ENCODE results near the gene HLCS. TPM values are rescaled to one million over a fixed set of nuclear protein-coding genes. Genes with fewer than 3 reads are reported as not detected.

The HLCS gene
- total RNA-seq, 1 experiment from 2014 or later: 55.9 TPM

DNA sequence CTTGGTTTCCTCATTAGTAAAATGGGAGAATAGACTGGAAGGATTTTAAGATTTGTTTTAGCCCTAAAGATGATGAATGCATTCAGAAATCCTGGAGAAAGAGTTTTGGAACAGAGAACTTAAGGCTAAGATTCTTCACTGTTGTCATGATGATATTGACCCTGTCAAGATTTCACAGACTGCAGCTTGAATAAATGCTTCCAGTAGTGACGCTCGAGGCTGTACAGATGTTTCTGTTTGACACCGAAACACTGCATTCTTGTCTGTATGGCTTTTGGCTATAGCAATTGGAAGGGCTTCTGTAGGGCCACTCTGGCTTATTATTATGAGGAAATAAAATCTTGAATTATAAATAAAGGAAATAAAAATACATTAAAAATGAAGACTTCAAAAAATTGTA lies 241.8 kb downstream of the HLCS start:
- no peak overlapping the region for H3K27ac ChIP-seq (ENCODE audit: low read length)
- no peaks in the 10 kb centered on the region for H4K20me1 ChIP-seq (ENCODE audit: insufficient read depth, low read depth, low read length)
- H3K36me3 ChIP-seq (ENCODE audit: insufficient read depth, low read length): no peaks in the 10 kb centered on the region
- H2AFZ ChIP-seq (ENCODE audit: low read length): no peak overlapping the region
- H3K27me3 ChIP-seq (ENCODE audit: low read length): no peaks in the 10 kb centered on the region
- H3K4me2 ChIP-seq (ENCODE audit: low read depth, low read length, poor library complexity, severe bottlenecking): no peak overlapping the region
- no peak overlapping the region for H3K4me3 ChIP-seq (ENCODE audit: low read length)
- DNase-seq: no peak
- no peak overlapping the region for H3K9ac ChIP-seq (ENCODE audit: low read length)
- H3K79me2 ChIP-seq (ENCODE audit: low read length): no peaks in the 10 kb centered on the region
- no peaks in the 10 kb centered on the region for H3K9me2 ChIP-seq (replicated peaks; ENCODE audit: insufficient read depth, low read length)
- no peaks in the 10 kb centered on the region for H3K9me3 ChIP-seq (ENCODE audit: low read length)
- H3K4me1 ChIP-seq (ENCODE audit: low read length): no peaks in the 10 kb centered on the region

DNA sequence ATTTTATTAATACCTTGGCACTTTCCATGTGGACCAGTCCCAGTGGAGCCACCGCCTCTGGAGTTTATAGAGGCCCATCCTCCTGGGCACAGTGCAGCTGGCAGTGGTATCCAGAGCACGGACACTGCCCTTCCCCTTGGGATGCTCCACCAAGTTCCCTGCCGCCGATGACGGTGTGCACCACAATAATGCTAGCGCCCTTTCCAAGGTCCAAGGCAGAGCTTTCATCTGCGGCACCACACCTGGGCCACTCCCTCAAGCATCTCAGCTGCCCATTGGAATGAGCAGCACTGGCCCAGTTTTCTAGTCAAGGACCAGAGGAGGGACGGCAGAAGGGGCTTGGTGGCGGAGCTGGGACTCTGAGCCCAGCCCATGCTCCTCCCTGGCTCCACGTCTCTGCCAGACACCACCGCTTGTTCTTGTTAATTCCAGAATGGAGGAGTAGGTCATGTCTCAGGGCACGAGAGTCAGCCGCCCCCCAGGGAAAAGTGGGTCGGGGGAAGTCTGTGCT lies 243.0 kb downstream of the HLCS start:
- no peaks in the 10 kb centered on the region for H3K9me3 ChIP-seq (ENCODE audit: low read length)
- no peaks in the 10 kb centered on the region for H3K4me1 ChIP-seq (ENCODE audit: low read length)
- no peaks in the 10 kb centered on the region for H3K27me3 ChIP-seq (ENCODE audit: low read length)
- no peaks in the 10 kb centered on the region for H3K79me2 ChIP-seq (ENCODE audit: low read length)
- no peak for DNase-seq
- no peaks in the 10 kb centered on the region for H4K20me1 ChIP-seq (ENCODE audit: insufficient read depth, low read depth, low read length)
- no peak overlapping the region for H3K4me2 ChIP-seq (ENCODE audit: low read depth, low read length, poor library complexity, severe bottlenecking)
- H3K4me3 ChIP-seq (ENCODE audit: low read length): no peak overlapping the region
- no peaks in the 10 kb centered on the region for H3K36me3 ChIP-seq (ENCODE audit: insufficient read depth, low read length)
- H2AFZ ChIP-seq (ENCODE audit: low read length): no peak overlapping the region
- no peak overlapping the region for H3K27ac ChIP-seq (ENCODE audit: low read length)
- H3K9ac ChIP-seq (ENCODE audit: low read length): no peak overlapping the region
- H3K9me2 ChIP-seq (replicated peaks; ENCODE audit: insufficient read depth, low read length): no peaks in the 10 kb centered on the region

DNA sequence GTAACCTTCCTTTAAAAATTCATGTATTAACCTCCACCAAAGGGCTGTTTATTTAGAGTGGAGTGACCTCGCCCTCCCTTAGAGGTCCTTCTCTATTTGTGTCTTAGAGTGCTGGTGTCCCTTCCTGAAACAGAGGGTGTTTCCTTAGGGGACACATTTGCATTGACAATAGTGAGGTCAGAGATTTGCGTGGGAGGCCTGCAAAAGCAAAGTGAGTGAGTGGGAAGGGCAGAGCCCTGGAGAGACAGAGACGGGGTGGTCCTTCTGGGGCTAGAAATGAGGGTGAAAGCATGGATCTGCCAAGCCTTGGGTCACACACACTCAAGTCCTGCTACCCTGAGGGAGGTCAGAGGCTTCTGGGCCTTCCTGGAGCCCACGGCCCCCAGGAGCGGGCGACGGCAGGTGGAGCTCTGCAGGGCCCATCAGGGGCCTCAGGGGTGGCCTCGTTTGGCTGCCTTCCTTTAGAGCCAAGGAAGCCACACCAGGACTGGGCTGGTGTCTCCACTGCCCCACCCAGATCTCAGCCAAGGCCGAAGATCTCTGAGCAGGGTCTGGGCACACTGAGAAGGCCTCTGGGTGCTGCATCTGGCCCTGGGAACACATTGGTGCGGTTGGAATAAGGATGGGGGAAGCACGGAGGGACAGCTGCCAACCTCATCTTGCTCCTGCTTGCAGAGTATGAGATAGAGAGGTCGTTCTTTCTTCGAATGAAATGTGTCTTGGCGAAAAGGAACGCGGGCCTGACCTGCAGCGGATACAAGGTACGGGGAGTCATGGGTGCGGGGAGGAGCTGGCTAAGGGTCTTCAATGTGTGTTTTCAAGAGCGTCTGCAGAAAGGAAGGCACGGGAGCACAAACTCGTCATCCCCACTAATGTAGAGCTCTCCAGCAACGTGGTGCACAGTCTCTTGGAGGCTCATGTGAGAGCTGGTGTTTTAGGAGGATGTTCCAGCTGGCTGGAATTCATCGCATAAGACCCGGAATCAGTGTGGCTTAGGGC lies 243.8 kb downstream of the HLCS start:
- Histone ChIP-seq H3K9me3 (ENCODE audit: low read length) (no peaks in the 10 kb centered on the region), H3K4me3 (ENCODE audit: low read length) (no peak overlapping the region), H4K20me1 (ENCODE audit: insufficient read depth, low read depth, low read length) (no peaks in the 10 kb centered on the region), H3K9me2 (replicated peaks; ENCODE audit: insufficient read depth, low read length) (no peaks in the 10 kb centered on the region), H3K27ac (ENCODE audit: low read length) (no peak overlapping the region), H3K79me2 (ENCODE audit: low read length) (no peaks in the 10 kb centered on the region), H3K4me2 (ENCODE audit: low read depth, low read length, poor library complexity, severe bottlenecking) (no peak overlapping the region), H3K27me3 (ENCODE audit: low read length) (no peaks in the 10 kb centered on the region), H2AFZ (ENCODE audit: low read length) (no peak overlapping the region), H3K9ac (ENCODE audit: low read length) (no peak overlapping the region), H3K36me3 (ENCODE audit: insufficient read depth, low read length) (no peaks in the 10 kb centered on the region), H3K4me1 (ENCODE audit: low read length) (no peaks in the 10 kb centered on the region)
- no peak for DNase-seq

DNA sequence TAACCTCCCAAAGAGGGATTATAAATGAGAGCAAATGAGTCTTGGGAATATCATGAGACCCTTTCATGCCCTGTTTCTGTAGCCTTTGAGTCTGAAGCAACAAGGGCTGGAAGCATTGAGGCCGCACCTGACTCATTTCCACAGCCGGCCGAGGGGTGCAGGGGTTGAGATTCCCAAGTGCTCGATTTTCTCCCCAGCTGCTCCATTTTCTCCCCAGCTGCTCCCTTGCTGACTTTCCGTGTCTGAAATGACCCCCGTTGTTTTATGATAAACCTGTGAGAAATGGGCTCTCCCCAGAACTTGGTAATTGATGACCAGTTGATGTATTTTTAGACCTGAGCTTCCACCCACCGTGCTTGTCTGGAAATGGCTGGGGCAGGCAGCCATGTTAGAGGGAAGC lies 244.7 kb downstream of the HLCS start:
- H4K20me1 ChIP-seq (ENCODE audit: insufficient read depth, low read depth, low read length): no peaks in the 10 kb centered on the region
- H3K4me1 ChIP-seq (ENCODE audit: low read length): no peaks in the 10 kb centered on the region
- no peaks in the 10 kb centered on the region for H3K79me2 ChIP-seq (ENCODE audit: low read length)
- H3K27ac ChIP-seq (ENCODE audit: low read length): no peak overlapping the region
- H3K9me3 ChIP-seq (ENCODE audit: low read length): no peaks in the 10 kb centered on the region
- H3K36me3 ChIP-seq (ENCODE audit: insufficient read depth, low read length): no peaks in the 10 kb centered on the region
- no peak overlapping the region for H3K9ac ChIP-seq (ENCODE audit: low read length)
- H3K4me2 ChIP-seq (ENCODE audit: low read depth, low read length, poor library complexity, severe bottlenecking): no peak overlapping the region
- no peaks in the 10 kb centered on the region for H3K9me2 ChIP-seq (replicated peaks; ENCODE audit: insufficient read depth, low read length)
- H3K27me3 ChIP-seq (ENCODE audit: low read length): no peaks in the 10 kb centered on the region
- no peak overlapping the region for H2AFZ ChIP-seq (ENCODE audit: low read length)
- DNase-seq: no peak
- no peak overlapping the region for H3K4me3 ChIP-seq (ENCODE audit: low read length)

DNA sequence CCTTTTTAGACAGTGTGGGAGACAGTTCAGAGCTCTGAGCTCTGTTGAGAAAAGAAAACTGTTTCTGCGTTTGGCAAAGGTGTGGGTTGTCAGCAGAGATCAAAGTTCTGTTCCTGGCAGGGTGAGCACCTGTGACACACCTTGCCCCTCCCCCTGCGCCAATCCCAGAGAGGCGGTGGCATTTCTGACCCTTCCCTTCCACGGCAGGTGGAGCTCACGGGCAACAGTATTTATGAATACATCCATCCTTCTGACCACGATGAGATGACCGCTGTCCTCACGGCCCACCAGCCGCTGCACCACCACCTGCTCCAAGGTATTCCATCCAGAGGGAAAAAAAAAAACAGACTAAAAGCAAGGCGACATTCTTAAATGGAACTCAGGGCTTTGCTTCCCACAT lies 246.9 kb downstream of the HLCS start:
- H3K4me2 ChIP-seq (ENCODE audit: low read depth, low read length, poor library complexity, severe bottlenecking): no peak overlapping the region
- H3K4me3 ChIP-seq (ENCODE audit: low read length): no peak overlapping the region
- no peaks in the 10 kb centered on the region for H3K4me1 ChIP-seq (ENCODE audit: low read length)
- H3K27ac ChIP-seq (ENCODE audit: low read length): no peak overlapping the region
- H3K9me3 ChIP-seq (ENCODE audit: low read length): no peaks in the 10 kb centered on the region
- H2AFZ ChIP-seq (ENCODE audit: low read length): no peak overlapping the region
- H3K9me2 ChIP-seq (replicated peaks; ENCODE audit: insufficient read depth, low read length): no peaks in the 10 kb centered on the region
- H3K27me3 ChIP-seq (ENCODE audit: low read length): no peaks in the 10 kb centered on the region
- no peak overlapping the region for H3K9ac ChIP-seq (ENCODE audit: low read length)
- no peaks in the 10 kb centered on the region for H3K79me2 ChIP-seq (ENCODE audit: low read length)
- no peaks in the 10 kb centered on the region for H4K20me1 ChIP-seq (ENCODE audit: insufficient read depth, low read depth, low read length)
- no peak for DNase-seq
- no peaks in the 10 kb centered on the region for H3K36me3 ChIP-seq (ENCODE audit: insufficient read depth, low read length)

DNA sequence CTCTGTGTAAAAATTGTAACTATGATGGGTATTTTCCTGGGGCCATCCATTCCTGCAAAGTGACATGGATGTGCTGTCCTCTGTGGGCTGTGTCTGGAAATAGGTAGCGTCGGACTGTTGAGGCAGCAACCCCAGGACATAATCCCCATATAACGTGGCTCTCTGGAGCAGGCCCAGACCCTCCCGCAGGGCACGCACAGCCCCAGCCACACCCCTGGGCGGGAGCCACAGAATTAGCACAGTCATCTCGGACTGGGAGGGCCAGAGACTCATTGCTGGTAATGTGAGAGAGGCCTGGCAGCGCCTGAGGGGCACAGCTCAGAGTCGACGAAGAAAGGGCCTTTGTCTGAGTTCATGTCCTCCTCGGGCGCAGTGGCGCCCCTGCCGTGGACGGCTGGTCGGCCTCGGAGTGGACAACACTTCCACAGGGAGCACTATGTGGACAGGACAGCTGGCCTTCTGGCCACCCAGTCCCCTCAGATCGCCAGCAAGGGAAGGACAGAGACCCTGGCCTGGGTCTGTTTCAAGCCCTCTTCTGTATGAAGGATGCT lies 247.4 kb downstream of the HLCS start:
- H3K9me3 ChIP-seq (ENCODE audit: low read length): no peaks in the 10 kb centered on the region
- H2AFZ ChIP-seq (ENCODE audit: low read length): no peak overlapping the region
- H3K9me2 ChIP-seq (replicated peaks; ENCODE audit: insufficient read depth, low read length): no peaks in the 10 kb centered on the region
- no peak overlapping the region for H3K4me3 ChIP-seq (ENCODE audit: low read length)
- H3K36me3 ChIP-seq (ENCODE audit: insufficient read depth, low read length): no peaks in the 10 kb centered on the region
- H3K79me2 ChIP-seq (ENCODE audit: low read length): no peaks in the 10 kb centered on the region
- no peaks in the 10 kb centered on the region for H3K4me1 ChIP-seq (ENCODE audit: low read length)
- no peaks in the 10 kb centered on the region for H3K27me3 ChIP-seq (ENCODE audit: low read length)
- H3K27ac ChIP-seq (ENCODE audit: low read length): no peak overlapping the region
- DNase-seq: no peak
- no peaks in the 10 kb centered on the region for H4K20me1 ChIP-seq (ENCODE audit: insufficient read depth, low read depth, low read length)
- H3K9ac ChIP-seq (ENCODE audit: low read length): no peak overlapping the region
- H3K4me2 ChIP-seq (ENCODE audit: low read depth, low read length, poor library complexity, severe bottlenecking): no peak overlapping the region

DNA sequence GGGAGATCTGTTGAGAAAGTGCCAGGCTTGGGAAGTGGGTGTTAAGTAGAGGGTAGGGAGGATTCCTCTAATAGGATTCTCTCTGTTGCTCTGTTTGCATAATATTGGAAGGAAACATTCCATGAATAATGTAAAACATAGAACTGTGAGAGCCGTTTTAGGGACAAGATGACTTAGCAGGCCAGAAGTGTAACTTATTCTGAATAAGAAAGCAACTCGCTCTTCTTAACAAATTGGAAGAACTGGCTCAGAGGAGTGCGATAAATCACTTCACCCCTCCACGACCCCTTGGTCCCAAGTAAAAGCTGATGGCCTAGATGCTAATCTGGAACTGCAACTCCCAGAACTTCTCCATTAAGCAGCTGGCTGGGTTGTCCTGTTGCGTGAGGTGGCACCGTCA lies 248.5 kb downstream of the HLCS start:
- no peak overlapping the region for H3K4me3 ChIP-seq (ENCODE audit: low read length)
- H3K36me3 ChIP-seq (ENCODE audit: insufficient read depth, low read length): no peaks in the 10 kb centered on the region
- no peaks in the 10 kb centered on the region for H3K79me2 ChIP-seq (ENCODE audit: low read length)
- no peak overlapping the region for H3K4me2 ChIP-seq (ENCODE audit: low read depth, low read length, poor library complexity, severe bottlenecking)
- no peak overlapping the region for H3K9ac ChIP-seq (ENCODE audit: low read length)
- no peaks in the 10 kb centered on the region for H3K27me3 ChIP-seq (ENCODE audit: low read length)
- H2AFZ ChIP-seq (ENCODE audit: low read length): no peak overlapping the region
- DNase-seq: no peak
- H3K9me2 ChIP-seq (replicated peaks; ENCODE audit: insufficient read depth, low read length): no peaks in the 10 kb centered on the region
- H3K9me3 ChIP-seq (ENCODE audit: low read length): no peaks in the 10 kb centered on the region
- H3K27ac ChIP-seq (ENCODE audit: low read length): no peak overlapping the region
- H3K4me1 ChIP-seq (ENCODE audit: low read length): no peaks in the 10 kb centered on the region
- H4K20me1 ChIP-seq (ENCODE audit: insufficient read depth, low read depth, low read length): no peaks in the 10 kb centered on the region

DNA sequence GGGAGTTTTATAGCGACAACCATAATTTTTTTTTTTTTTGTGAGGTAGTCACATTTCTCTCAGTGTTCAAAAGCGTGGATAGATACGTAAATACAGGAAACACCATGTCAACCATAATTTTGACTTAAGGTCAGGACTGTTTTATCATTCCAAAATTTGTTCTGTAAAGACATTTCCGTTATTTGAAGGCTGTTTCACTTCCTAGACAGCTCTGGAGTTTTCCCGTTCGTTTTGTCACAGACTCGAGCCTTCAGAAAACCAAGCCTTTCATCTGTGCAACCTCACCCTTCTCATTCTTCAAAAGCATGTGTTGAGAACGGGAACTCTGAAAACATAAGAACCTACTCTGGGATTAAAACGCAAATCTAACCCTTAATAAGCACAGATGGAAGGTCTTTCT lies 249.6 kb downstream of the HLCS start:
- H2AFZ ChIP-seq (ENCODE audit: low read length): no peak overlapping the region
- H3K4me2 ChIP-seq (ENCODE audit: low read depth, low read length, poor library complexity, severe bottlenecking): no peak overlapping the region
- no peaks in the 10 kb centered on the region for H3K79me2 ChIP-seq (ENCODE audit: low read length)
- H3K27me3 ChIP-seq (ENCODE audit: low read length): no peaks in the 10 kb centered on the region
- H3K9me3 ChIP-seq (ENCODE audit: low read length): no peaks in the 10 kb centered on the region
- H3K4me1 ChIP-seq (ENCODE audit: low read length): no peaks in the 10 kb centered on the region
- no peak overlapping the region for H3K4me3 ChIP-seq (ENCODE audit: low read length)
- no peak overlapping the region for H3K9ac ChIP-seq (ENCODE audit: low read length)
- no peaks in the 10 kb centered on the region for H4K20me1 ChIP-seq (ENCODE audit: insufficient read depth, low read depth, low read length)
- no peaks in the 10 kb centered on the region for H3K36me3 ChIP-seq (ENCODE audit: insufficient read depth, low read length)
- no peak for DNase-seq
- no peaks in the 10 kb centered on the region for H3K9me2 ChIP-seq (replicated peaks; ENCODE audit: insufficient read depth, low read length)
- H3K27ac ChIP-seq (ENCODE audit: low read length): no peak overlapping the region
